ENCODE results near the gene RTBDN.
A peak's percentile ranks its signal among the peaks of the same experiment; 100 is the strongest.

The RTBDN gene

DNA sequence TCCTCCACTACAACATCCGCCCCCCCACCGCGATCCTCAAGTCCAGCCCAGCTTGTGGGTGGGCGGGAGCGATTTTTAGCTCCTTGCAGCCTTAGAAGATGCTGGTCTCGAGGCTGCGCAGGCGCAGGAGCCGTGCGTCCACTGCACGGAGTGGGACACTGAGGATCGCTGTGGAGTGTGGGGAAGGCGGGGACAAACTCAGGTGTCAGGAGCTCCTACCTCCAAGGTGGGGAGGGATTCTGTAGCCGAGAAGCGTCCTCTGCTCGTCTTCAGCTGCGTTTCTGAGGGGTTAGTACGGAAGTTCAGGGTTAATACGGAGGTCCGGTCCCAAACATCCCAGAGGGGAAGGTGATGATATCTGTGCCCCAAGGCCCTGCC is at the start of gene RTBDN:
Gene RTBDN, minus strand, starts transcription at position 14 of the 378 bp plus-strand sequence. CDS start 4,600 bp downstream, outside the sequence.
- DNase-seq (ENCODE audit: low spot score), result no peak

DNA sequence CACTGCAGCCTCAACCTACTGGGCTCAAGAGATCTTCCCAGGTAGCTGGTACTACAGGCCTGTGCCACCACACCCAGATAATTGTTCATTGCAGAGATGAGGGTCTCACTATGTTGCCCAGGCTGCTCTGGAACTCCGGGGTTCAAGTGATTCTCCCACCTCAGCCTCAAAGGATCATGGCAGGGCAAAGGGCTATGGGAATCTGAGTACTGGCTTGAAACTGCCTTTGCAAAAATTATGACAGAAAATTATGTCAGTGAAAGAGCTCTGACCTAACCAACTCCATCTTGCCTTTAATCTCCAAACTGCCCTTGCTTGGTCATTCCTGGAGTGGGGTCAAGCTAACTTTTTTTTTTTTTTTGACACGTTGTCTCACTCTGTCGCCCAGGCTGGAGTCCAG is 48.2 kb upstream of the RTBDN start:
- DNase-seq (ENCODE audit: low spot score), result no peak

DNA sequence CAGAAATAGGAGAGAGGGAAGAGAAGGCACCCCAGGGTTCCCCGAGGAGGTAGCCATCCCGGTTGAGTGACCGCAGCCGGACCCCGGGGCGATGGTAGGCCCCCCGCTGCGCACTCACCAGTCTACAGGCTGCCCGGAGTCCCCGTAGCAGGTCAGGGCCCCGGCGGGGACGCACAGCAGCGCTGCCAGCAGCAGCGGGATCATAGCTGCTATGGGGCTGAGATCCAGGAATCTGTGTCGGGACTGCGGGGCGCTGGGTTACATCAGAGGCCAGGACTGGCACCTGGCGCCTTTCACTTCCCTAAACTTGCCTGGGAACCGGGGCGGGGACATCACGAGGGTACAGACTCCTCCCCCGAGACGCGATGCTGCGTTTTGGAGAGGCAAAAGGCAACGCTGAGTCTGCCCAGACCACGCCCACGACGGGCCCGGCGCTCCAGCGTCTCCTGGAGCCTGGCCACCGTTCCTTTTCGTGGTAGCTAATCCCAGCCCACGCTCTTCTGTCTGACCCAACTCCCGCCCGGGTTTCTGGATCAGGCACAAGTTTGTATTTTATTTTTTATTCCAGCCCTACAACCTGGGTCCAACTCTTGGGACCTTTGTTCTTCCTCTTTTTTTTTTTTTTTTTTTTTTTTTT is 46.9 kb upstream of the RTBDN start, which contains the start of gene DNASE2:
Gene DNASE2, minus strand, starts transcription at position 278 of the 637 bp plus-strand sequence. Its CDS starts 74 bp downstream, at position 204.
- DNase-seq (ENCODE audit: low spot score), result peak; percentile 97

DNA sequence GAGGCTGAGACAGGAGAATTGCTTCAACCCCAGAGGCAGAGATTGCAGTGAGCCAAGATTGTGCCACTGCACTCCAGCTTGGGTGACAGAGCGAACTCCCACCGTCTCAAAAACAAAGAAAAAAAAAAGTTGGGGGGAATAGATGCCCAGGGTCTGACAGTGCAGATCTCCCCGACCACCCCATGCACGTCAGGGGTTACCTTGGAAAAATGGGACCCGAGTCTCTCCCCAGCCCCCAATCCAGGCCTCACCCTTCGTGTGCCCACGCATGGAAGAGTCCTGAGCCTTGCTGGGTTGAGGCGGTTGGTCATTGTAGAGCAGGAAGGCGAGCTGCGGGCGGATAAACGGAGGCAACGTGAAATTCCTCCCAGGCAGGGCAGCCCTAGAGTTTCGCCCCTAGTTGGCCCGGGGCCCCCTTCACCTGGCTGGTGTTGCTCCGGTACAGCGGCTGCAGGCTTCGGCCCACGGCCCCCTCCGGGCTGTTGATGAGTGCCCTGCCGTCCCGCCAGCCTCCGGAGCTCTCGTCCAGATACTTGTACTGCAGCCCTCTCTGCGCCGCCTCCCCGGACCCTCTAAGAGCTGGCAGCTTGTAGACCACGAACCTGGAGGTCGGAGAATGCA is 46.3 kb upstream of the RTBDN start:
- no peak for DNase-seq (ENCODE audit: low spot score)

DNA sequence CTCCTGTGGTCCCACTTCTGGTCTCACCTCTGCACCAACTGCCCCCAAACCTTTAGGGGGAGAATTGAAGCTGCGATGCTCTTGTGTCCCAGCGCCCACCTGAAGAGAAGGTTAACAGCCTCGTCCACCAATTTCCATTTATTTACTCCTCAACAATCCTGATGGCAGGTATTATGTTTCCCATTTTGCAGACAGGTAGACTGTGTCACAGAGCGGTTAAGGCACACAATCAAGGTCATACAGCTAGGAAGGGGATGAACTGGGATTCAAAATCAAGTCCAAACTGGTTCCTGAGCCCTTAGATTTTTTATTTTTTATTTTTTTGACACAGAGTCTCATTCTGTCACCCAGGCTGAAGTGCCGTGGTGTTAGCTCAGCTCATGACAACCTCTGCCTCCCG is 40.7 kb upstream of the RTBDN start:
- no peak for DNase-seq (ENCODE audit: low spot score)

DNA sequence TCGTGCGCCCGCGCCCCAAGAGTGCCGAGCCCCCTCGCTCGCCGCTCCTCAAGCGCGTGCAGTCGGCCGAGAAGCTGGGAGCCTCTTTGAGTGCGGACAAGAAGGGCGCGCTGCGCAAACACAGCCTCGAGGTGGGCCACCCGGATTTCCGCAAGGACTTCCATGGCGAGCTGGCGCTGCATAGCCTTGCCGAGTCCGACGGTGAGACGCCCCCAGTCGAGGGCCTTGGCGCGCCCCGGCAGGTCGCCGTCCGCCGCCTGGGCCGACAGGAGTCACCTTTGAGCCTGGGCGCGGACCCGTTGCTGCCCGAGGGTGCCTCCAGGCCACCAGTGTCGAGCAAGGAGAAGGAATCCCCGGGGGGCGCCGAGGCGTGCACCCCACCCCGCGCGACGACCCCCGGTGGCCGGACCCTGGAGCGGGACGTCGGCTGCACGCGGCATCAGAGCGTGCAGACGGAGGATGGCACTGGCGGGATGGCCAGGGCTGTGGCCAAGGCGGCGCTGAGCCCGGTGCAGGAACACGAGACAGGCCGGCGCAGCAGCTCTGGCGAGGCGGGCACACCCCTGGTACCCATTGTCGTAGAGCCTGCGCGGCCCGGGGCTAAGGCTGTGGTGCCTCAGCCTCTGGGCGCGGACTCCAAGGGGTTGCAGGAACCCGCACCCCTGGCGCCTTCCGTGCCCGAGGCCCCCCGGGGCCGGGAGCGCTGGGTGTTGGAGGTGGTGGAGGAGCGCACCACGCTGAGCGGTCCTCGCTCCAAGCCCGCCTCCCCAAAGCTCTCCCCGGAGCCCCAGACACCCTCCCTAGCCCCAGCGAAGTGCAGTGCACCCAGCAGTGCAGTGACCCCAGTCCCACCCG is 39.7 kb upstream of the RTBDN start:
- DNase-seq (ENCODE audit: low spot score), result no peak

DNA sequence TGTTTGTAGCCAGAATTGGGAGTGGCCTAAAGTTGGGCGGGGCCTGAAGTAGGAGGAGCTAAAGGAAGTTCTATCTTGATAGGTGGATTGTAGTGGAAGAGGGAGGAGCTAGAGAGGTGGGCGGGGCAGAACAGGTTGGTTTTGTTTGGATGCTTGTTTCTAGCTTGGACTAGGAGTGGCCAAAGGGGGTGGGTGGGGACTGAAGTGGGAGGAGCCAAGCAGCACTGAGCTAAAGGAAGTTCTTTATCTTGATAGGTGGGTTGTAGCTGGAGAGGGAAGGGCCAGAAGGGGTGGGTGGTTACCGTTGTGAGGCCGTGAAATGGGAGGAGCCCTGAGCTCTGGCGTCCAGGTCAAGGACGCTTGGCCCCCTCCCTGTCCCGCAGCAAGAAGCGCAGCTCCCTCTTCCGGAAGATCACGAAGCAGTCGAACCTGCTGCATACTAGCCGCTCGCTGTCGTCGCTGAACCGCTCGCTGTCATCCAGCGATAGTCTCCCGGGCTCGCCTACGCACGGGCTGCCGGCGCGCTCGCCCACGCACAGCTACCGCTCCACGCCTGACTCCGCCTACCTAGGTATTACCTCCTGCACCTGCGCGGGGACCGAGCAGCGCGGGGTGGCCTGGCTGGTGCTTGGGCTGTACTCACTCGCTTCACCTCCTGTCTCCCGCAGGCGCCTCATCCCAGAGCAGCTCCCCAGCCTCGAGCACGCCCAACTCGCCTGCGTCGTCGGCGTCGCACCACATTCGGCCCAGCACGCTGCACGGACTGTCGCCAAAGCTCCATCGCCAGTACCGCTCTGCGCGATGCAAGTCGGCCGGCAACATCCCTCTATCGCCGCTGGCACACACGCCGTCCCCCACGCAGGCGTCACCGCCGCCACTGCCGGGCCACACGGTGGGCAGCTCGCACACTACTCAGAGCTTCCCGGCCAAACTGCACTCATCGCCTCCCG is 38.8 kb upstream of the RTBDN start:
- no peak for DNase-seq (ENCODE audit: low spot score)

DNA sequence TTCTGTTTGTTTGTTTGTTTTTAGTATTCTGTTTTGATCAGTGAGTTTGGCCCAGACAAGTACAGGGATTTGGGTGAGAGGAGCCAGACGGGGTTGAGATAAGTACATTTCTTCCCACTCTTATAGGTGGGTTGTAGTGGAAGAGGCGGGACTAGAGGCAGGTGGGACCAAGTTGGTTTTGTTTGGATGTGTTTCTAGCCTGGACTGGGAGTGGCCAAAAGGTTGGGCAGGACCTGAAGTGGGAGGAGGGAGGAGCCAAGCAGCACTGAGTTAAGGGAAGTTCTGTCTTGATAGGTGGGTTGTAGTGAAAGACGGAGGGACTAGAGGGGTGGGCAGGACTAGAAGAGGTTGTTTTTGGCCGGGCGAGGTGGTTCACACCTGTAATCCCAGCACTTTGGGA is 37.9 kb upstream of the RTBDN start:
- no peak for DNase-seq (ENCODE audit: low spot score)

DNA sequence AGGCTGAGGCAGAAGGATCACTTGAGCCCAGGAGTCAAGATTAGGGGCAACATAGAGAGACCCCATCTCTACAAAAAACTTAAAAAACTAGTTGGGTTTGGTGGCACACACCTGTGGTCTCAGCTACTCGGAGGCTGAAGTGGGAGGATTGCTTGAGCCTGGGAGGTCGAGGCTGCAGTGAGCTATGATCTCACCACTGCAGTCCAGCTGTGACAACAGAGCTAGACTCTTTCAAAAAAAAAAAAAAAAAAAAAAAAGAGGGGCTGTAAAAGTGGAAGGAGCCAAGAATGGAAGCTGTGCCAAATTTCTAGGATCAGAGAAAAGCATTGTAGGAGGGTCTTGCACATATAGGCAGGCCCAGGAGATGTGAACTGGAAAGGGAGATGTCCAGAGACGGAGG is 37.3 kb upstream of the RTBDN start:
- DNase-seq (ENCODE audit: low spot score), result no peak

DNA sequence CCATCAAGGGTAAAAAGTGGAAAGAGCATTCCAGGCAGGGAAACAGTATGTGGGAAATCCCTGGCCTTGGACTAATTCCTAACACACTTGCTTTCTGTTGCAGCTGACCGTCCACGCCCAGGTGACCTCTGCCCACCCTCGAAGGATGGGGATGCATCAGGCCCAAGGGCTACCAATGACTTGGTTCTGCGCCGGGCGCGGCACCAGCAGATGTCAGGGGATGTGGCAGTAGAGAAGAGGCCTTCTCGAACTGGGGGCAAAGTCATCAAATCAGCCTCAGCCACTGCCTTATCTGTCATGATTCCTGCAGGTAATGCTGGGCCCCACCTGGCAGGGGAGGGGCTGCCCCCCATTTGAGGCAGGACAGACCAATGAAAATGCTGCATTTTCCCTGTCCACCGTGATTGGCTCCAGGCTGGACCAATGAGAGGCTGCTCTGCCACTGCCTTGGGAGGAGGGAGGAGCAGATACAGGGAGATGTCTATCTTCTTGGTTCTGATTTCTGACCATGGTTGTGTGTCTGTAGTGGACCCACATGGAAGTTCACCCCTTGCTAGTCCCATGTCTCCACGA is 34.2 kb upstream of the RTBDN start:
- DNase-seq (ENCODE audit: low spot score), result no peak

DNA sequence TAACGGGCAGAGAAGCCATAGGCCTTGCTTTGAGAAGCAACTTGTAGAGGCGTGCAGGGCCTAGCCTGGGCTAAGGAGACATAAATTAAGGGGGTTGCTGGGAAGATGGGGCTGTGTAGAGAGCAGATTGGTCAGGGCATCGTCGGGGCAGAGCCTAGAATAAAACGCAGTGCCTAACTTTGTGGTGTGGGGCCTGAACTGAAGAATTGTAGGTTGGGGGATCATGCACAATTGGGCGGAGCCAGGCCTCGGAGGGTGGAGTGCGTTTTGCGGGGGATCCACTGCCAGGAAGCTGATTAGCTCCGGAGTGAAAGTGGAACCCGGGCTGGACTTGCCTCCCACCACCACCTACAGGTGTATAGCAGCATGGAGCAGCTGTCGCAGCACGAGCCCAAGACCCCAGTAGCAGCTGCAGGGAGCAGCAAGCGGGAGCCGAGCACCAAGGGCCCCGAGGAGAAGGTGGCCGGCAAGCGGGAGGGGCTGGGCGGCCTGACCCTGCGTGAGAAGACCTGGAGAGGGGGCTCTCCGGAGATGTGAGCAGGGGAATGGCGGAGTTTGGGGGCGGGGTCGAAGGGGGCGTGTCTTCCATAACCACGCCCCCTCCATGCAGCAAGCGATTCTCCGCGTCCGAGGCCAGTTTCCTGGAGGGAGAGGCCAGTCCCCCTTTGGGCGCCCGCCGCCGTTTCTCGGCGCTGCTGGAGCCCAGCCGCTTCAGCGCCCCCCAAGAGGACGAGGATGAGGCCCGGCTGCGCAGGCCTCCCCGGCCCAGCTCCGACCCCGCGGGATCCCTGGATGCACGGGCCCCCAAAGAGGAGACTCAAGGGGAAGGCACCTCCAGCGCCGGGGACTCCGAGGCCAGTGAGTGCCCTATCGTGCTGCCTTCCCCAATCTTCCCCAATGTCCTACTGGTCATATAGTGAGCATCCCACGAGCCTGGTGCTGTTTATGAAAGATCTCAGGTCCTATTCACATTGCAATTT is 33.0 kb upstream of the RTBDN start:
- peak; percentile 87 for DNase-seq (ENCODE audit: low spot score)

DNA sequence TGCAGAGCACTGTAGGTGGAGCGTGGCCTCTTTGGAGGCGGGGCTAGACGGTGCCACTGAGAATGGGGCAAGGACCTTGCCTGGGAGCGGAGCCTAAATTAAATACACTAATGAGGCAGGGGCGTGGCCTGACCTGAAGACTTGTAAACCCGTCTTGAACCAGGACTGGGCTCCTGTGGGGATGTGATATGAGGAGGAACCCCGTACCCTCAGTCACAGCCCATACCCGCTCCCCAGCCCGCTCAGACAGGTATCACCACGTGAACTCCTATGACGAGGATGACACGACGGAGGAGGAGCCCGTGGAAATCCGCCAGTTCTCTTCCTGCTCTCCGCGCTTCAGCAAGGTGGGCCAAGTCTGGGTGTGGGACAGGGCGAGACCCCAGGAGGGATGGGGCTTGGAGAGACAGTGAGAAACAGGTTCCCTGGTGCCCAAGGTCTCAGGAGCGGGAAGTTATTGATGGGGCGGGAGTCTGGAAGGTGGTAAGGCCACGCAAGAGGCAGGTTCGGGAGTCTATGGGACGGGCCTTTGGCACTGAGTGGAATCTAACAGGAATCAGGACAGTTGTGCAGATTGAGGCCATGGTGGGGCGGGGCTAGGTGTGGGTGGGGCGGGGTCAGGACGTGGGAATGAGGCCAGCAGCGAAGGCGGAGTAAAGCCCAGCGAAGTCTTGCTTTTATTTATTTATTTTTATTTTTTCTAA is 32.2 kb upstream of the RTBDN start:
- DNase-seq (ENCODE audit: low spot score), result no peak

DNA sequence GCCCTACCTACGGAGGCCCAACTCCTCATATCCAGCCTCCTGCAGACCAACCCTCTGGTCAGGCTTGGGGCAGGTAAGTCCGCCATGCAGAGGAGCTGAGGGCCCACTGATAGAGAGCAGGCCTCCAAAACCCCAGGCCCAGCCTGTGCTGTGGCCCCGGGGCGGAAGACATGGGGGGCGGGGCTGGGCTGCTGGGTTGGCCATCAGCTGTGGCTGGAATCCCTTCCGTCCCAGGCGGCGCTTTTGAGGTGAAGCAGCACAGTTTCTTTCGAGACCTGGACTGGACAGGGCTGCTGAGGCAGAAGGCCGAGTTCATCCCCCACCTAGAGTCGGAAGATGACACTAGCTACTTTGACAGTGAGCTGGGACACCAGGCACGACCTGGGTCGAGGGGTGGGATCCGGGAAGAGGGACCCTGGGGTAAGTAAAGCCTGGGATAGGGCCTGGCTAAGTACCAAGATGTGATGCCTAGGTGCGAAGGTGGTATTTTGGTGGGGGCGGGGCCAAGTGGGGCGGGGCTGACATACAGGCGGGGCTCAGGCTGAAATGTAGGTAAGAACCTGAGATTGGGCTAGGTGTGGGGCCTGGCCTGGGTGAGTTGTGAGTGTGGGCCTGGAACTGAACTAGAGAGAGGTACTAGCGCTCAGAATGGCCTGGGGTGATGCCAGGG is 31.5 kb upstream of the RTBDN start:
- no peak for DNase-seq (ENCODE audit: low spot score)

DNA sequence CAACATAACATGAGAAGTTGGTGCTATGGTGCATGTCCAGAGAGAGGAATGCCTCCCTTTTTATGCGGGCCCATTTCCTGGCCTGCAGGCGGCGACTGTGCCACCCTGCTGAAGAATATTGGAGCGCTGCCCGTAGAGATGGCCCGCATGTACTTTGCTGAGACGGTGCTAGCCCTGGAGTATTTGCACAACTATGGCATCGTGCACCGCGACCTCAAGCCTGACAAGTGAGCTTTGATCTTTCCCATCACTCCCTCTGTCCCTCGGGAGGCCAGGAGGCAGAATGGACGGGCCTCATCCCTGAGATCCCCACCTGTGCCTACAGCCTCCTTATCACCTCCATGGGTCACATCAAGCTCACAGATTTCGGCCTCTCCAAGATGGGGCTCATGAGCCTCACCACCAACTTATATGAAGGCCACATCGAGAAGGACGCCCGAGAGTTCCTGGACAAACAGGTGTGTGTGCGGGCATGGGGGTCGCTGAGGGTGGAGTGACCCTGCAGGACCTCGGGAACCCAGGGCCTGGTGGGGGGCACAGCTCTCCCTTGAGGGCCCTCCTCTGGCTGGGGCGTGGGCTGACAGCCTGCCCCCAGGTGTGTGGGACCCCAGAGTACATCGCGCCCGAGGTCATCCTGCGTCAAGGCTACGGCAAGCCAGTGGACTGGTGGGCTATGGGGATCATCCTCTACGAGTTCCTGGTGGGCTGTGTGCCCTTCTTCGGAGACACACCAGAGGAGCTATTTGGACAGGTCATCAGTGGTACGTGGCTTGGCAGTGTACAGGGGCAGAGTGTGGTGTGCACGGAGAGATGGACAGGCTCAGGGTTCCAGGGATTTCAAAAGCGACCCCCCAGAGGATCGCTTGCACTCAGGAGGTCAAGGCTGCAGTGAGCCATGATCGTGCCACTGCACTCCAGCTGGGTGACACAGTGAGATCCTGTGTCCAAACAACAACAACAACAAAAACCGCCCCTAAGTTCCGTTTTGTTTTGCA is 30.6 kb upstream of the RTBDN start:
- no peak for DNase-seq (ENCODE audit: low spot score)

DNA sequence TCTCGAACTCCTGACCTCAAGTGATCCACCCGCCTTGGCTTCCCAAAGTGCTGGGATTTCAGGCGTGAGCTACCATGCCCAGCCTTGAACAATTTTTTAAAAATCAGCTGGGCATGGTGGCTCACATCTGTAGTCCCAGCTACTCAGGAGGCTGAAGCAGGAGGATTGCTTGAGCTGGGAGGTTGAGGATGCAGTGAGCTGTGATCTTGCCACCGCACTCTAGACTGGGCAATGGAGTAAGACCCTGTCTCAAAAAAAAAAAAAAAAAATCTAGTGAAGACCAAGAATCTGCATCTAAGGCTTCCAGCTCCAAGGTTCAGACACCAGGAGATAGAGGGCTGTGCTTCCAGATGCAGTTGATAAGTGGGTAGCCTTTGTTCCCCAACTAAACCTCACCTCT is 29.8 kb upstream of the RTBDN start:
- DNase-seq (ENCODE audit: low spot score), result no peak

DNA sequence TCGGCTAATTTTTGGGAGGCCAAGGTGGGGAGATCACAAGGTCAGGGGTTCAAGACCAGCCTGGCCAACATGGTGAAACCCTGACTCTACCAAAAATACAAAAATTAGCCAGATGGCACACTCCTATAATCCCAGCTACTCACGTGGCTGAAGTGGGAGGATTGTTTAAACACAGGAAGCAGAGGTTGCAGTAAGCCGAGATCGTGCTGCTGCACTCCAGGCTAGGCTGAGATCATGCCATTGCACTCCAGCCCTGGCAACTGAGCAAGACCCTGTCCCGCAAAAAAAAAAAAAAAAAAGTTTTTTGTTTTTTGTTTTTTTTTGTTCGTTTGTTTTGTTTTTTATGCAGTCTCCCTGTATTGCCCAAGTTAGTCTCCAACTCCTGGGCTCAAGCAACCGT is 25.2 kb upstream of the RTBDN start:
- no peak for DNase-seq (ENCODE audit: low spot score)

DNA sequence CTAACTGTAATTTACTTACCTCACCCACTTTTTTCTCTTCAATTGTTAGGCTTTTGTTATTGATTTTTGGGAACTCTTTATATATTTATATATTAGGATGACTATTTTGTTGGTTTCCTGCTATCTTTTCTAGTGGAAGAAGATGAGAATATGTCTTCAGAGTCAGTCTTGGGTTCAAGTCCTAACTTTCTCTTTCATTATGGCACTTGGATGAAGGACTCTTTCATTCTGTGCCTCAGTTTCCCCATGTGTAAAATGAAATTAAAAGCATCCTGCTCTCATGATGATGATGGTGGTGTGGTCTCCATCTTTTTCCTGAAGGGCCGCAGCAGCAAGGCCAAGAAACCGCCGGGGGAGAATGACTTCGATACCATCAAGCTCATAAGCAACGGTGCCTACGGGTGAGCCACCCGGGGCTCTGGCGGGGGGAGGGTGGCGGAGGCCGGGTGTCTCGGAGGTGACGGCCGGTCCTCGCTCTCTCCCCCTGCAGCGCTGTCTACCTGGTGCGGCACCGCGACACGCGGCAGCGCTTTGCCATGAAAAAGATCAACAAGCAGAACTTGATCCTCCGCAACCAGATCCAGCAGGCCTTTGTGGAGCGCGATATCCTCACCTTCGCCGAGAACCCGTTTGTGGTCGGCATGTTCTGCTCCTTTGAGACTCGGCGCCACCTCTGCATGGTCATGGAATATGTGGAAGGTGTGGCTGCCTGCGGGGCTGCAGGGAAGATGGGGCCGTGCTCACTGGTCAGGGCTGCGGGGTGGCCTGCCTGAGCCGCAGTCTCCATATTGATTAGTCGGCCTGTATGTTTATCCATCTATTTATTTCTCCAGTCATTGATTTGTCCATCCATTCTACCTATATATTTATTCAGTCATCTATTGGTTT is 23.9 kb upstream of the RTBDN start:
- DNase-seq (ENCODE audit: low spot score), result no peak

Data from HuH-7 (cell line).